NK-92 treated with Interleukin-12 subunit alpha and Interleukin-12 subunit beta, amount 100 ng/mL, for 24 hours (cell line): ENCODE measurements around the gene MEGF9.
"Not testable (repeated sequence)": the region's sequence is repeated elsewhere in the genome, so short reads cannot be mapped to it uniquely, and the experiment has no call there.

Source experiments
- DNase-seq: peaks from one replicate; lab custom pipeline; 2025; lab: John Stamatoyannopoulos, UW

MEGF9 gene

GRCh38 chr9:120655005-120655622 lies 59.2 kb downstream of the MEGF9 start:
- DNase-seq, result no peak

GRCh38 chr9:120654272-120654671 lies 60.0 kb downstream of the MEGF9 start:
- no peak for DNase-seq

- DNase-seq, result no peak
Measured at GRCh38 chr9:120653762-120654161, 60.5 kb downstream of the MEGF9 start.

GRCh38 chr9:120652934-120653333 lies 61.3 kb downstream of the MEGF9 start:
- no peak for DNase-seq

GRCh38 chr9:120650352-120650751 lies 63.9 kb downstream of the MEGF9 start:
- DNase-seq, result no peak

GRCh38 chr9:120648581-120649197 lies 65.6 kb downstream of the MEGF9 start:
- no peak for DNase-seq

GRCh38 chr9:120646948-120647347 lies 67.3 kb downstream of the MEGF9 start:
- DNase-seq, result no peak

- DNase-seq, result no peak
Measured at GRCh38 chr9:120645760-120646159, 68.5 kb downstream of the MEGF9 start.

GRCh38 chr9:120643061-120643460 lies 71.2 kb downstream of the MEGF9 start:
- no peak for DNase-seq

GRCh38 chr9:120642129-120642770 lies 72.0 kb downstream of the MEGF9 start:
- no peak for DNase-seq

GRCh38 chr9:120640874-120641273 lies 73.4 kb downstream of the MEGF9 start:
- not testable (repeated sequence) for DNase-seq

GRCh38 chr9:120640380-120640779 lies 73.9 kb downstream of the MEGF9 start:
- no peak for DNase-seq

GRCh38 chr9:120637919-120638318 lies 76.4 kb downstream of the MEGF9 start:
- DNase-seq, result no peak

GRCh38 chr9:120636194-120636957 lies 77.9 kb downstream of the MEGF9 start:
- no peak for DNase-seq

- no peak for DNase-seq
Measured at GRCh38 chr9:120635011-120635410, 79.3 kb downstream of the MEGF9 start.

- no peak for DNase-seq
Measured at GRCh38 chr9:120630333-120630732, 83.9 kb downstream of the MEGF9 start.

GRCh38 chr9:120628925-120629497 lies 85.3 kb downstream of the MEGF9 start:
- DNase-seq, result not testable (repeated sequence)

GRCh38 chr9:120628207-120628924 lies 85.9 kb downstream of the MEGF9 start:
- no peak for DNase-seq

GRCh38 chr9:120627073-120627472 lies 87.2 kb downstream of the MEGF9 start:
- DNase-seq, result no peak

GRCh38 chr9:120626512-120626911 lies 87.8 kb downstream of the MEGF9 start:
- DNase-seq, result no peak

GRCh38 chr9:120625222-120625621 lies 89.0 kb downstream of the MEGF9 start:
- no peak for DNase-seq

GRCh38 chr9:120622790-120623189 lies 91.5 kb downstream of the MEGF9 start:
- no peak for DNase-seq
